ACC112 (cell line): ENCODE measurements around the gene SOX6.

ENCODE experiments used
- H2AFZ ChIP-seq: fragments of 200-600 bp; sonication (generic); one replicate; pipeline ENCODE4 v1.6.0; 2017; ENCODE audit warnings: antibody characterized with exemption, low read length; ENCODE audit not compliant: unreplicated experiment
- H3K27ac ChIP-seq: fragments of 200-600 bp; sonication (generic); 2 replicates; pipeline ENCODE4 v1.5.1; 2014; ENCODE audit warnings: low read depth, mild to moderate bottlenecking, antibody characterized with exemption, low read length, moderate library complexity
- H3K27me3 ChIP-seq: fragments of 200-600 bp; sonication (generic); 2 replicates; pipeline ENCODE4 v1.6.1; 2014; ENCODE audit warnings: mild to moderate bottlenecking, antibody characterized with exemption, low read length, moderate library complexity, mixed read lengths; ENCODE audit not compliant: insufficient read depth
- H3K36me3 ChIP-seq: fragments of 200-600 bp; sonication (generic); 2 replicates; pipeline ENCODE4 v1.6.1; 2016; ENCODE audit warnings: mild to moderate bottlenecking, antibody characterized with exemption, low read length, moderate library complexity, mixed read lengths; ENCODE audit not compliant: insufficient read depth
- H3K4me1 ChIP-seq: fragments of 200-600 bp; sonication (generic); one replicate; pipeline ENCODE4 v1.6.1; 2016; ENCODE audit warnings: low read length, mixed read lengths; ENCODE audit not compliant: insufficient read depth, unreplicated experiment, control insufficient read depth
- H3K4me3 ChIP-seq: fragments of 200-600 bp; sonication (generic); 2 replicates; pipeline ENCODE4 v1.5.1; 2014; ENCODE audit warnings: mild to moderate bottlenecking, low read depth, low read length
- H3K79me2 ChIP-seq: fragments of 200-600 bp; sonication (generic); one replicate; pipeline ENCODE4 v1.6.0; 2016; ENCODE audit warnings: low read length; ENCODE audit not compliant: control insufficient read depth, unreplicated experiment, insufficient read depth

Gene SOX6

GRCh38 chr11:16099343-16099900, 256.9 kb downstream of the SOX6 start:
- H2AFZ ChIP-seq: no peak overlapping the region
- H3K4me1 ChIP-seq: peaks cover 7% of the 10 kb centered on the region
- no peaks in the 10 kb centered on the region for H3K36me3 ChIP-seq
- H3K27ac ChIP-seq: no peak overlapping the region
- no peak overlapping the region for H3K4me3 ChIP-seq
- H3K79me2 ChIP-seq: no peaks in the 10 kb centered on the region
- peaks cover 5% of the 10 kb centered on the region; the same call in 1 of the 2 replicates for H3K27me3 ChIP-seq

GRCh38 chr11:16098526-16099205, 257.7 kb downstream of the SOX6 start:
- H3K27ac ChIP-seq: no peak overlapping the region

GRCh38 chr11:16097543-16097942, 258.8 kb downstream of the SOX6 start:
- Histone ChIP-seq H3K79me2 (no peaks in the 10 kb centered on the region), H3K27me3 (peaks cover 5% of the 10 kb centered on the region; the same call in 1 of the 2 replicates), H2AFZ (no peak overlapping the region), H3K27ac (no peak overlapping the region), H3K4me3 (no peak overlapping the region), H3K4me1 (peaks cover 7% of the 10 kb centered on the region), H3K36me3 (no peaks in the 10 kb centered on the region)

More at GRCh38 chr11:16098526-16099205, 257.7 kb downstream of the SOX6 start:
- peaks cover 5% of the 10 kb centered on the region; the same call in 1 of the 2 replicates for H3K27me3 ChIP-seq
- H3K4me1 ChIP-seq: peaks cover 7% of the 10 kb centered on the region
- H3K79me2 ChIP-seq: no peaks in the 10 kb centered on the region
- no peak overlapping the region for H2AFZ ChIP-seq
- H3K4me3 ChIP-seq: no peak overlapping the region
- H3K36me3 ChIP-seq: no peaks in the 10 kb centered on the region

GRCh38 chr11:16096336-16096735, 260.0 kb downstream of the SOX6 start:
- no peaks in the 10 kb centered on the region for H3K36me3 ChIP-seq
- H3K4me3 ChIP-seq: no peak overlapping the region
- H3K27me3 ChIP-seq: peaks cover 5% of the 10 kb centered on the region; the same call in 1 of the 2 replicates
- H3K79me2 ChIP-seq: no peaks in the 10 kb centered on the region
- peaks cover 7% of the 10 kb centered on the region for H3K4me1 ChIP-seq
- H3K27ac ChIP-seq: no peak overlapping the region
- no peak overlapping the region for H2AFZ ChIP-seq

GRCh38 chr11:16095756-16096155, 260.6 kb downstream of the SOX6 start:
- Histone ChIP-seq H3K4me1 (peaks cover 7% of the 10 kb centered on the region), H3K27ac (no peak overlapping the region), H3K27me3 (peaks cover 5% of the 10 kb centered on the region; the same call in 1 of the 2 replicates), H3K79me2 (no peaks in the 10 kb centered on the region), H3K4me3 (no peak overlapping the region), H2AFZ (no peak overlapping the region), H3K36me3 (no peaks in the 10 kb centered on the region)

- H3K79me2 ChIP-seq: no peaks in the 10 kb centered on the region
- no peaks in the 10 kb centered on the region for H3K36me3 ChIP-seq
Measured at GRCh38 chr11:16093889-16094653, 262.3 kb downstream of the SOX6 start.

GRCh38 chr11:16091862-16092261, 264.5 kb downstream of the SOX6 start:
- H3K36me3 ChIP-seq: no peaks in the 10 kb centered on the region
- no peak overlapping the region for H3K27ac ChIP-seq
- no peaks in the 10 kb centered on the region; the same call in 1 of the 2 replicates for H3K27me3 ChIP-seq
- no peak overlapping the region for H2AFZ ChIP-seq
- peaks cover 7% of the 10 kb centered on the region for H3K4me1 ChIP-seq
- no peaks in the 10 kb centered on the region for H3K79me2 ChIP-seq
- H3K4me3 ChIP-seq: no peak overlapping the region

More at GRCh38 chr11:16093889-16094653, 262.3 kb downstream of the SOX6 start:
- Histone ChIP-seq H2AFZ (no peak overlapping the region), H3K4me1 (peaks cover 7% of the 10 kb centered on the region), H3K4me3 (no peak overlapping the region), H3K27me3 (no peaks in the 10 kb centered on the region), H3K27ac (no peak overlapping the region)

GRCh38 chr11:16089481-16089880, 266.9 kb downstream of the SOX6 start:
- Histone ChIP-seq H3K36me3 (no peaks in the 10 kb centered on the region), H3K4me1 (no peaks in the 10 kb centered on the region), H3K4me3 (no peak overlapping the region), H3K79me2 (no peaks in the 10 kb centered on the region), H2AFZ (no peak overlapping the region), H3K27me3 (peaks cover 9% of the 10 kb centered on the region), H3K27ac (no peak overlapping the region)

- no peak overlapping the region for H2AFZ ChIP-seq
- H3K79me2 ChIP-seq: no peaks in the 10 kb centered on the region
- H3K27ac ChIP-seq: no peak overlapping the region
- no peaks in the 10 kb centered on the region for H3K36me3 ChIP-seq
- H3K4me3 ChIP-seq: no peak overlapping the region
- peaks cover 9% of the 10 kb centered on the region for H3K27me3 ChIP-seq
- H3K4me1 ChIP-seq: no peaks in the 10 kb centered on the region
Measured at GRCh38 chr11:16088774-16089173, 267.6 kb downstream of the SOX6 start.

- no peaks in the 10 kb centered on the region for H3K79me2 ChIP-seq
- no peaks in the 10 kb centered on the region for H3K4me1 ChIP-seq
- no peaks in the 10 kb centered on the region for H3K36me3 ChIP-seq
- H3K4me3 ChIP-seq: no peak overlapping the region
- peaks cover 9% of the 10 kb centered on the region for H3K27me3 ChIP-seq
- H2AFZ ChIP-seq: no peak overlapping the region
- H3K27ac ChIP-seq: no peak overlapping the region
Measured at GRCh38 chr11:16087886-16088285, 268.5 kb downstream of the SOX6 start.
